Neural cell (in vitro differentiated cells): ENCODE results near the gene GSTT2B. TPM values are rescaled to one million over a fixed set of nuclear protein-coding genes. Genes with fewer than 3 reads are reported as not detected.
"Not testable (repeated sequence)": the region's sequence is repeated elsewhere in the genome, so short reads cannot be mapped to it uniquely, and the experiment has no call there.

Experiments
- H2AFZ ChIP-seq: fragments of 200-600, 300-800 bp; sonication (generic), shearing (Covaris generic); 2 replicates; pipeline ENCODE4 v1.6.0; 2014; ENCODE audit warnings: low read depth, mild to moderate bottlenecking, antibody characterized with exemption, low read length, moderate library complexity
- H3F3A ChIP-seq: fragments of 200-600 bp; shearing (Covaris generic); 2 replicates; pipeline ENCODE4 v1.6.1; 2016; ENCODE audit warnings: mild to moderate bottlenecking, moderate library complexity, mixed read lengths, antibody characterized with exemption, low read length; ENCODE audit not compliant: insufficient read depth, poor library complexity, severe bottlenecking
- H3K27ac ChIP-seq: fragments of 200-600, 300-800 bp; sonication (generic), shearing (Covaris generic); 2 replicates; pipeline ENCODE4 v1.5.1; 2014; ENCODE audit warnings: mild to moderate bottlenecking, low read length, moderate library complexity
- H3K27me3 ChIP-seq: fragments of 300-800, 200-600 bp; sonication (generic), shearing (Covaris generic); 2 replicates; pipeline ENCODE4 v1.6.0; 2014; ENCODE audit warnings: mild to moderate bottlenecking, low read depth, low read length, moderate library complexity; ENCODE audit not compliant: insufficient read depth
- H3K36me3 ChIP-seq: fragments of 300-800, 200-600 bp; sonication (generic), shearing (Covaris generic); 2 replicates; pipeline ENCODE4 v1.5.1; 2014; ENCODE audit warnings: mild to moderate bottlenecking, antibody characterized with exemption, low read length, moderate library complexity; ENCODE audit not compliant: insufficient read depth
- H3K4me2 ChIP-seq: fragments of 300-800, 200-600 bp; sonication (generic), shearing (Covaris generic); 2 replicates; pipeline ENCODE4 v1.6.0; 2014; ENCODE audit warnings: mild to moderate bottlenecking, low read length
- H3K4me3 ChIP-seq: fragments of 300-800, 200-600 bp; sonication (generic), shearing (Covaris generic); 2 replicates; pipeline ENCODE4 v1.5.1; 2014; ENCODE audit warnings: mild to moderate bottlenecking, low read length, moderate library complexity
- H3K79me2 ChIP-seq: fragments of 200-600 bp; shearing (Covaris generic); replicated peaks from 2 replicates; pipeline ENCODE4 v1.6.0; 2014; ENCODE audit warnings: mild to moderate bottlenecking, low read length, moderate library complexity; ENCODE audit not compliant: insufficient read depth
- H3K9ac ChIP-seq: fragments of 300-800, 200-600 bp; sonication (generic), shearing (Covaris generic); 2 replicates; pipeline ENCODE4 v1.6.1; 2016; ENCODE audit warnings: mild to moderate bottlenecking, low read length, mixed read lengths
- H3K9me2 ChIP-seq: fragments of 200-600 bp; shearing (Covaris generic); 2 replicates; pipeline ENCODE4 v1.6.1; 2016; ENCODE audit warnings: mild to moderate bottlenecking, low read length, mixed read lengths; ENCODE audit not compliant: insufficient read depth
- H3K9me3 ChIP-seq: fragments of 200-600, 300-800 bp; sonication (generic), shearing (Covaris generic); 2 replicates; pipeline ENCODE4 v1.6.1; 2016; ENCODE audit warnings: mild to moderate bottlenecking, mixed run types, low read length, moderate library complexity, mixed read lengths
- H4K20me1 ChIP-seq: fragments of 200-600 bp; shearing (Covaris generic); 2 replicates; pipeline ENCODE4 v1.6.1; 2016; ENCODE audit warnings: mild to moderate bottlenecking, mixed run types; ENCODE audit not compliant: insufficient read depth
- EP300 ChIP-seq: fragments of 450-650 bp; conservative IDR thresholded peaks from 2 replicates; pipeline ENCODE4 v1.6.1; 2014; ENCODE audit warnings: antibody characterized with exemption, mild to moderate bottlenecking, moderate library complexity; ENCODE audit not compliant: poor library complexity, severe bottlenecking
- EZH2 ChIP-seq: fragments of 200-600, 300-800 bp; shearing (Covaris generic), sonication (generic); IDR thresholded peaks from 2 replicates; pipeline ENCODE4 v1.6.1; 2014; ENCODE audit warnings: antibody characterized with exemption, low read length, borderline replicate concordance, mild to moderate bottlenecking; ENCODE audit not compliant: insufficient read depth, poor library complexity, severe bottlenecking
- MXI1 ChIP-seq: fragments of 450-650 bp; conservative IDR thresholded peaks from 2 replicates; pipeline ENCODE4 v1.6.1; 2014; ENCODE audit warnings: antibody characterized with exemption, mild to moderate bottlenecking; ENCODE audit not compliant: poor library complexity, severe bottlenecking
- POLR2AphosphoS5 ChIP-seq: IDR thresholded peaks from 2 replicates; pipeline ENCODE4 v1.6.1; 2012
- RAD21 ChIP-seq: fragments of 450-650 bp; conservative IDR thresholded peaks from 2 replicates; pipeline ENCODE4 v1.6.1; 2014; ENCODE audit warnings: antibody characterized with exemption, mild to moderate bottlenecking, moderate library complexity
- REST ChIP-seq: IDR thresholded peaks from 2 replicates; pipeline ENCODE4 v1.6.1; 2012; ENCODE audit warnings: borderline replicate concordance
- SMC3 ChIP-seq: fragments of 450-650 bp; conservative IDR thresholded peaks from 2 replicates; pipeline ENCODE4 v1.6.1; 2014; ENCODE audit warnings: antibody characterized with exemption, mild to moderate bottlenecking, moderate library complexity; ENCODE audit not compliant: poor library complexity
- TAF1 ChIP-seq: IDR thresholded peaks from 2 replicates; pipeline ENCODE4 v1.6.1; 2012; ENCODE audit warnings: low read depth
- polyA minus RNA-seq: library from RNA; depleted of rRNA, polyadenylated mRNA; stranded (reverse); fragments of >200 nt; gene quantifications from 2 replicates; pipeline ENCODE4 v1.2.3, GENCODE V29; 2014
- polyA plus RNA-seq: library from polyadenylated mRNA; depleted of rRNA; stranded (reverse); fragments of >200 nt; gene quantifications from 2 replicates; pipeline ENCODE4 v1.2.3, GENCODE V29; 2014
- TF ChIP-seq, protein P1 (sequence below): fragments of 450-650 bp; IDR thresholded peaks from 2 replicates; pipeline ENCODE4 v1.5.1; 2014; ENCODE audit warnings: antibody characterized with exemption, mild to moderate bottlenecking, moderate library complexity; ENCODE audit not compliant: poor library complexity, severe bottlenecking

GSTT2B gene, protein sequence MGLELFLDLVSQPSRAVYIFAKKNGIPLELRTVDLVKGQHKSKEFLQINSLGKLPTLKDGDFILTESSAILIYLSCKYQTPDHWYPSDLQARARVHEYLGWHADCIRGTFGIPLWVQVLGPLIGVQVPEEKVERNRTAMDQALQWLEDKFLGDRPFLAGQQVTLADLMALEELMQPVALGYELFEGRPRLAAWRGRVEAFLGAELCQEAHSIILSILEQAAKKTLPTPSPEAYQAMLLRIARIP
- 1.3 TPM in 1 of 2 replicates, not detected in the other for polyA plus RNA-seq
- not detected in 2 replicates for polyA minus RNA-seq

- not testable (repeated sequence) for H4K20me1 ChIP-seq, H3K9me2 ChIP-seq, H3K4me3 ChIP-seq, H3K9ac ChIP-seq, H3K4me2 ChIP-seq, H3K27me3 ChIP-seq, H3K79me2 ChIP-seq, H3K27ac ChIP-seq, H3F3A ChIP-seq, H3K36me3 ChIP-seq, H2AFZ ChIP-seq, H3K9me3 ChIP-seq
Measured at GRCh38 chr22:23961084-23961771, at the start of gene GSTT2B. GSTT2B (minus strand) TSS chr22:23961195; CDS start chr22:23961131, 64 bp downstream.

DNA sequence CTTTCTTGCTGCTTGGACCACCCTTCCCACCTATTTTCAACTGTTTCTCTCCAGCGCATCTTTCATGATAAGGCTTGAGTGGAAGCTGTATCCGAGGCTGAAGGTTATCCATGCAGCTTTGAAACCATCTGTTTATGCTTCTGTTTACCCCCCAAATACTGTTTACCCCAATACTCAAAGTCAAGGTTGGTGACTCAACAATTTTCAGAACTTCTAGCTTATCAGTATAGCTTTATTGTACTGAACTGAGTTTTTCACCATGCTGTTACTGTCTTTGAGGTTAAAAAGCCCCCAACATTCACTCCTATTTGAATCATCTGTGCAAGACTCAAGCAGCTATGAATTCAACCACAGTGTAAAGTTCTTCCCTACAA lies 49.0 kb upstream of the GSTT2B start:
- H3K36me3 ChIP-seq, result no peaks in the 10 kb centered on the region
- H3K9me2 ChIP-seq, result no peaks in the 10 kb centered on the region
- H4K20me1 ChIP-seq, result no peaks in the 10 kb centered on the region
- H3K79me2 ChIP-seq, result peaks cover 31% of the 10 kb centered on the region
- no peaks in the 10 kb centered on the region for H3K27me3 ChIP-seq
- no peaks in the 10 kb centered on the region for H3K9me3 ChIP-seq
- no peak overlapping the region for H3K4me2 ChIP-seq
- no peak overlapping the region for H2AFZ ChIP-seq
- no peak overlapping the region for H3K9ac ChIP-seq
- H3F3A ChIP-seq, result no peaks in the 10 kb centered on the region
- TF ChIP-seq POLR2AphosphoS5 (no peak), MXI1 (no peak), TAF1 (no peak), EP300 (no peak), RAD21 (no peak), REST (no peak), SMC3 (no peak), EZH2 (no peak)
- TF ChIP-seq, protein P1, sequence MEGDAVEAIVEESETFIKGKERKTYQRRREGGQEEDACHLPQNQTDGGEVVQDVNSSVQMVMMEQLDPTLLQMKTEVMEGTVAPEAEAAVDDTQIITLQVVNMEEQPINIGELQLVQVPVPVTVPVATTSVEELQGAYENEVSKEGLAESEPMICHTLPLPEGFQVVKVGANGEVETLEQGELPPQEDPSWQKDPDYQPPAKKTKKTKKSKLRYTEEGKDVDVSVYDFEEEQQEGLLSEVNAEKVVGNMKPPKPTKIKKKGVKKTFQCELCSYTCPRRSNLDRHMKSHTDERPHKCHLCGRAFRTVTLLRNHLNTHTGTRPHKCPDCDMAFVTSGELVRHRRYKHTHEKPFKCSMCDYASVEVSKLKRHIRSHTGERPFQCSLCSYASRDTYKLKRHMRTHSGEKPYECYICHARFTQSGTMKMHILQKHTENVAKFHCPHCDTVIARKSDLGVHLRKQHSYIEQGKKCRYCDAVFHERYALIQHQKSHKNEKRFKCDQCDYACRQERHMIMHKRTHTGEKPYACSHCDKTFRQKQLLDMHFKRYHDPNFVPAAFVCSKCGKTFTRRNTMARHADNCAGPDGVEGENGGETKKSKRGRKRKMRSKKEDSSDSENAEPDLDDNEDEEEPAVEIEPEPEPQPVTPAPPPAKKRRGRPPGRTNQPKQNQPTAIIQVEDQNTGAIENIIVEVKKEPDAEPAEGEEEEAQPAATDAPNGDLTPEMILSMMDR, result no peak
- H3K4me3 ChIP-seq, result no peak overlapping the region
- H3K27ac ChIP-seq, result no peak overlapping the region
